ENCODE data around the gene CPED1. TPM values are rescaled to one million over a fixed set of nuclear protein-coding genes. Genes with fewer than 3 reads are reported as not detected.

CPED1 gene
- polyA plus RNA-seq, 2 donors = 0.29 to 1.3 TPM

DNA sequence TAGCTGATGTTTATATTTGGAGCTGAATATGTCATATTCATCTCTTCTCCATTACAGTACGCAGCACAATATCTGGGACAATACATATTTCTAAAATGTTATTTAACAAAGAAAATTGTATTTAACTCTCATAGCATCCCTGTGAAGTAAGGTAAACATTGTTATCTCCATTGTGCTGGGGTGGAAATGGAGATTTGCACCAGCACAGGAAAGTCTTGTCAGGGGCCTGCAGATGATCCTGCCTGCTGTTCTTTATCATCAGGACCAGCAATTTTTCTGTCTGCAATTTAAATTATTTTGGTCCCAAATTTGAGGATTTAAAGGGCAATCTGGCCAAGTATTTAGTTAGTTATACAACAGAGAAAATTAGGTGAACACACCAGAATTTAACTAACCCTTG is 144.4 kb downstream of the CPED1 start:
- H3K27ac ChIP-seq (ENCODE audit: low read depth in 2 of 2, low read length in 1 of 2) = no peak overlapping the region
- H3K4me3 ChIP-seq (ENCODE audit: low read depth in 1 of 2, low read length in 2 of 2) = no peak overlapping the region
- no peaks in the 10 kb centered on the region for H3K4me1 ChIP-seq (ENCODE audit: control insufficient read depth in 2 of 2, insufficient read depth in 2 of 2, low read length in 1 of 2)
- H3K27me3 ChIP-seq (ENCODE audit: control insufficient read depth in 1 of 2, insufficient read depth in 2 of 2, low read length in 2 of 2) = no peaks in the 10 kb centered on the region
- H3K36me3 ChIP-seq (ENCODE audit: control insufficient read depth in 2 of 2, insufficient read depth in 2 of 2, low read length in 1 of 2) = no peaks in the 10 kb centered on the region
- H3K9me3 ChIP-seq (ENCODE audit: control insufficient read depth in 2 of 2, insufficient read depth in 1 of 2, low read depth in 1 of 2, low read length in 1 of 2) = no peaks in the 10 kb centered on the region
- WGBS, 2 donors = 0% methylated on average over 1 of the region's 1 CpG

DNA sequence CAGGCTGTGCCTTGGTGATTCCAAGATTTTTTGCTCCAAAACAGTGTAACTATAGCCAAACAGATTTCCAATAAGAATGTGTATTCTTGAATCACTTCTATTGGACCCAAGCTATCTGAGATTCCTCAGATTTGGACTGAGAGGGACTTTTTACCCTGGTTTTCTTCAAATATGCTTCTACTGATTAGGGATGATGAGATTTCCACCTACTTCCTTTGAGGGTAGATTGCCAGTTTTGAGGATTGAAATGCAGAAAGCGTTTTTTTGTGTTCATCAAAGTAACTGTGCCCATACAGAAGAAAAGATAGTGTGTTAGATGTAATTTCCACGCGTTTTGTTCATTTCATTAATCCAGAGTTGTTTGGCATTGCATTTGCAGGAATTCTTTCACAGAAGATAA is 144.9 kb downstream of the CPED1 start:
- Histone ChIP-seq H3K4me3 (ENCODE audit: low read depth in 1 of 2, low read length in 2 of 2) (no peak overlapping the region), H3K9me3 (ENCODE audit: control insufficient read depth in 2 of 2, insufficient read depth in 1 of 2, low read depth in 1 of 2, low read length in 1 of 2) (no peaks in the 10 kb centered on the region), H3K27me3 (ENCODE audit: control insufficient read depth in 1 of 2, insufficient read depth in 2 of 2, low read length in 2 of 2) (no peaks in the 10 kb centered on the region), H3K36me3 (ENCODE audit: control insufficient read depth in 2 of 2, insufficient read depth in 2 of 2, low read length in 1 of 2) (no peaks in the 10 kb centered on the region), H3K27ac (ENCODE audit: low read depth in 2 of 2, low read length in 1 of 2) (no peak overlapping the region), H3K4me1 (ENCODE audit: control insufficient read depth in 2 of 2, insufficient read depth in 2 of 2, low read length in 1 of 2) (no peaks in the 10 kb centered on the region)
- WGBS, 2 donors = 89 to 91% methylated on average over 3 of the region's 3 CpGs

DNA sequence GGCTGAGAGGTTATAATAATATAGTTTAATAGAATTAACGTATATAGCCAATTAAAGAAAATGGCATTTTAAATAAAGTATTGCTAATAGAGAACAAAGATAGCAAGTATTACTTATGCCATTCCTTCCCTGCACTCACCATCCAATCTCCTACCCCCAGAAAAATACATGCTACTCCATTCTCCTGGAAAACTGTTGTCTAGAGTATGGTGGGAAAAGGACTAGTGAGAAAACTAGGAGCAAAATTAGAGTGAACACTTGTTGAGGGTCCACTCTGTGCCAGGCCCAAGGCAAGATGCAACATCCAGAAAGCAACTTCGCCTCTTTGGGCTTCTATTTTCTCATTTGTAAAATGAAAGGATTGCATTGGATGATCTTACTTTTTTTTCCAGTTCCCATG is 149.1 kb downstream of the CPED1 start:
- H3K4me1 ChIP-seq (ENCODE audit: control insufficient read depth in 2 of 2, insufficient read depth in 2 of 2, low read length in 1 of 2) = no peaks in the 10 kb centered on the region
- H3K9me3 ChIP-seq (ENCODE audit: control insufficient read depth in 2 of 2, insufficient read depth in 1 of 2, low read depth in 1 of 2, low read length in 1 of 2) = no peaks in the 10 kb centered on the region
- 90 to 93% methylated on average over 2 of the region's 2 CpGs for WGBS, 2 donors
- H3K4me3 ChIP-seq (ENCODE audit: low read depth in 1 of 2, low read length in 2 of 2) = no peak overlapping the region
- H3K27ac ChIP-seq (ENCODE audit: low read depth in 2 of 2, low read length in 1 of 2) = no peak overlapping the region
- H3K27me3 ChIP-seq (ENCODE audit: control insufficient read depth in 1 of 2, insufficient read depth in 2 of 2, low read length in 2 of 2) = no peaks in the 10 kb centered on the region
- H3K36me3 ChIP-seq (ENCODE audit: control insufficient read depth in 2 of 2, insufficient read depth in 2 of 2, low read length in 1 of 2) = no peaks in the 10 kb centered on the region

DNA sequence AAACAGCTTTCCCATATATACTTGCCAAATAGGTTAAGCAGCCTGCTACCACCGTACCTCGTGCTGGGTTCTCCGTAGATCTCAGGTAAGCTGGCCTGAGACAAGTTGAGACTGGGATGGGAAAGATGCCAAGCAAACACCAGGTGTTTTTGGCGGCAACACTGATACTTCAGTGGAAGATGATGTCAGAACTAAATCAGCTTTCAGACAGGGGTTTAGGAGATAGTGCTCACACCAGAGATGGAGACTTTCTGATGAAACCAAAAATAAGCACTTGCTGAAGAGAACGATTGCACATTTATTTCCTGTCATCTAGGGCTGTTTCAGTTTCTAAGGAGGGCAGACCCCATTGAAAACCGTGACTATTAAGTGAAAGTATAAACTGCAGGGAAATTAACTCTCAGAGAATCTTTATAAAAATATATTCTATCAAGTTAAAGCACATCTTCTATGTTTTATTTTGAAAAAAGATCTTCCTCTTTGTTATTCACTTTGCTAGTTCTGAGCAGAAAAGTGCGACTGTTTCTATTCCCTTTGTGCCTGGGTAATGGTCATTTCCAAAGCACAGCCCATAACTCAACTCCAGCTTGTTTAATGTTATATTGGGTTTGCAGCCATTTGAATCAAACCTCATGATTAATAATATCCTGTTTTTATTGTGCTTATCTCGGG is 149.9 kb downstream of the CPED1 start:
- no peaks in the 10 kb centered on the region for H3K9me3 ChIP-seq (ENCODE audit: control insufficient read depth in 2 of 2, insufficient read depth in 1 of 2, low read depth in 1 of 2, low read length in 1 of 2)
- H3K4me3 ChIP-seq (ENCODE audit: low read depth in 1 of 2, low read length in 2 of 2) = no peak overlapping the region
- H3K27me3 ChIP-seq (ENCODE audit: control insufficient read depth in 1 of 2, insufficient read depth in 2 of 2, low read length in 2 of 2) = no peaks in the 10 kb centered on the region
- WGBS, 2 donors = 43 to 50% methylated on average over 8 of the region's 8 CpGs
- no peaks in the 10 kb centered on the region for H3K36me3 ChIP-seq (ENCODE audit: control insufficient read depth in 2 of 2, insufficient read depth in 2 of 2, low read length in 1 of 2)
- H3K4me1 ChIP-seq (ENCODE audit: control insufficient read depth in 2 of 2, insufficient read depth in 2 of 2, low read length in 1 of 2) = no peaks in the 10 kb centered on the region
- H3K27ac ChIP-seq (ENCODE audit: low read depth in 2 of 2, low read length in 1 of 2) = no peak overlapping the region

DNA sequence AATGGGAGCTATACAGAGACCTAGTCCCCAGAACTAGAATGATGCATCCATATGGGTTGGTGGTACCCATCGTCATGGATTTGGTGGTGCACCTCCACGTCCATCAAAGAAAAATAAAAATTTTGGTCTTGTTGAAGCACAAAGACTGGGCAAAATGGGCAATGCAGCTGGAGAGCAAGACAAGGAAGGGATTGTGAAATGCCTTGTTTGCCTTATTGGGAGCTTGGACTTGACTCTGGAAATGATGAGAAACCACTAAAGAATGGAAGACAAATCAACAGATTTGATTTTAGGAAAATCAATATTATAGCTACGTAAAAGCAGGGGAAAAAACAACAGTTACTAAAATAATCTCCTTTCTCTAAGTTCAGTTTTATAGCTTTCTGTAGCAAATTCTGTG is 150.9 kb downstream of the CPED1 start:
- Histone ChIP-seq H3K36me3 (ENCODE audit: control insufficient read depth in 2 of 2, insufficient read depth in 2 of 2, low read length in 1 of 2) (no peaks in the 10 kb centered on the region), H3K4me3 (ENCODE audit: low read depth in 1 of 2, low read length in 2 of 2) (no peak overlapping the region), H3K9me3 (ENCODE audit: control insufficient read depth in 2 of 2, insufficient read depth in 1 of 2, low read depth in 1 of 2, low read length in 1 of 2) (no peaks in the 10 kb centered on the region), H3K27me3 (ENCODE audit: control insufficient read depth in 1 of 2, insufficient read depth in 2 of 2, low read length in 2 of 2) (no peaks in the 10 kb centered on the region), H3K4me1 (ENCODE audit: control insufficient read depth in 2 of 2, insufficient read depth in 2 of 2, low read length in 1 of 2) (no peaks in the 10 kb centered on the region), H3K27ac (ENCODE audit: low read depth in 2 of 2, low read length in 1 of 2) (no peak overlapping the region)
- 85 to 93% methylated on average over 3 of the region's 3 CpGs for WGBS, 2 donors

DNA sequence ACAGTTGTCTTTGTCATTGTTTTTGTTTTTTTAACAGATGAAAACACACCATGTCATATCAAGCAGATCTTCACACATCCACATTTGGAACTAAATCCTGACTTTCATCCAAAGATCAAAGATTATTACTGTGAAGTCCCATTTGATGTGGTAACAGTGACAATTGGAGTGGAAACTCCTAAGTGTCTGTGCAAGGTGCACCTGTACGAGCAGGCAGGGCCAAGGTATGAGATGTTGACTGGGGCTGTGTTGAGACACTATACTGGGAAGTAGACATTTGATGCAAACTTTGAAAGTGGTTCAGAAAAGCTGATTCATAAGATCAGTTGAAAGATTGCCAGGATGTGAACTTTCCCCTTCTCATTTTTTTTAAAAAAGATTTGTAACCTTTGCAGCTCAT is 152.3 kb downstream of the CPED1 start:
- no peaks in the 10 kb centered on the region for H3K36me3 ChIP-seq (ENCODE audit: control insufficient read depth in 2 of 2, insufficient read depth in 2 of 2, low read length in 1 of 2)
- no peaks in the 10 kb centered on the region for H3K4me1 ChIP-seq (ENCODE audit: control insufficient read depth in 2 of 2, insufficient read depth in 2 of 2, low read length in 1 of 2)
- no peak overlapping the region for H3K27ac ChIP-seq (ENCODE audit: low read depth in 2 of 2, low read length in 1 of 2)
- H3K27me3 ChIP-seq (ENCODE audit: control insufficient read depth in 1 of 2, insufficient read depth in 2 of 2, low read length in 2 of 2) = no peaks in the 10 kb centered on the region
- 44 to 74% methylated on average over 1 of the region's 1 CpG for WGBS, 2 donors
- H3K9me3 ChIP-seq (ENCODE audit: control insufficient read depth in 2 of 2, insufficient read depth in 1 of 2, low read depth in 1 of 2, low read length in 1 of 2) = no peaks in the 10 kb centered on the region
- H3K4me3 ChIP-seq (ENCODE audit: low read depth in 1 of 2, low read length in 2 of 2) = no peak overlapping the region

DNA sequence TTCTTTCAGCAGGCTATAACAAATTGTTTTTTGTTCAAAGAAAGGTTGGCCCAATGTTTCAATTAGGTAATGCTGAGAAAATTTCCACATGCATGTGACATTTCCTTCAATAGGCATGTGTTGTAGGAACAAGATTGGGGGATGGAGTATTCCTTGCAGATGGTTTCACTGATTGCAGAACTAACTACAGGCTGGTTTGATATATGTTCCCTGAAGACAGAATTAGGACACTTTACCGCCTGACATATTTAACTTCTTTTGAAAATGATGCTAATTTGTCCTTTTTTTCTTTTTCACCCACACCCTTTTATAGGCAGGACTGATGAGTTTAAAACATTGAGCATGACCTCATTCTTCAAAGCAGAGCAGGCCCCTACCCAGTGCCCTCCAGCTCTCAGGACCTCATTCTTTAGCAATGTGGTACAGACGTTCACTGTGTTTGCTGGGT is 163.3 kb downstream of the CPED1 start:
- Histone ChIP-seq H3K9me3 (ENCODE audit: control insufficient read depth in 2 of 2, insufficient read depth in 1 of 2, low read depth in 1 of 2, low read length in 1 of 2) (no peaks in the 10 kb centered on the region), H3K36me3 (ENCODE audit: control insufficient read depth in 2 of 2, insufficient read depth in 2 of 2, low read length in 1 of 2) (no peaks in the 10 kb centered on the region), H3K4me3 (ENCODE audit: low read depth in 1 of 2, low read length in 2 of 2) (no peak overlapping the region), H3K4me1 (ENCODE audit: control insufficient read depth in 2 of 2, insufficient read depth in 2 of 2, low read length in 1 of 2) (no peaks in the 10 kb centered on the region), H3K27me3 (ENCODE audit: control insufficient read depth in 1 of 2, insufficient read depth in 2 of 2, low read length in 2 of 2) (no peaks in the 10 kb centered on the region), H3K27ac (ENCODE audit: low read depth in 2 of 2, low read length in 1 of 2) (no peak overlapping the region)
- WGBS, 2 donors = 69 to 71% methylated on average over 2 of the region's 2 CpGs

DNA sequence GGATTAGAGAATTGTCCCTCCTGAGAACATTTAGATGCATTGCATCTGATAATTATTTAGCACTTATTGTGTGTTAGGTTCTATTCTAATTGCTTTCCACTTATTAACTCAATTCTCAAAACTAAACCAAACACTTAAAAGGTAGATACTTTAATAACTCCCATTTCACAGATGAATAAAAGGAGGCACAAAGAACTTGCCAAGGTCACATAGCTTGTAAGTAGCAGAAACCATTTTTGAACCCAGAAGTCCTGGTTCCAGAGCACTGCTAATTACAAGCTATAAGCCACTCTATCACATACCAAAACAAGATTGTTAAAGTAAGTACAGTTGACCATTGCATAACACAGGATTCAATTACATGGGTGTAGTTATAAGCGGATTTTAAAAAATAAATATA is 164.9 kb downstream of the CPED1 start:
- Histone ChIP-seq H3K27ac (ENCODE audit: low read depth in 2 of 2, low read length in 1 of 2) (no peak overlapping the region), H3K4me3 (ENCODE audit: low read depth in 1 of 2, low read length in 2 of 2) (no peak overlapping the region), H3K9me3 (ENCODE audit: control insufficient read depth in 2 of 2, insufficient read depth in 1 of 2, low read depth in 1 of 2, low read length in 1 of 2) (no peaks in the 10 kb centered on the region), H3K36me3 (ENCODE audit: control insufficient read depth in 2 of 2, insufficient read depth in 2 of 2, low read length in 1 of 2) (no peaks in the 10 kb centered on the region), H3K4me1 (ENCODE audit: control insufficient read depth in 2 of 2, insufficient read depth in 2 of 2, low read length in 1 of 2) (no peaks in the 10 kb centered on the region), H3K27me3 (ENCODE audit: control insufficient read depth in 1 of 2, insufficient read depth in 2 of 2, low read length in 2 of 2) (no peaks in the 10 kb centered on the region)
- WGBS, 2 donors = 92 to 98% methylated on average over 1 of the region's 1 CpG

DNA sequence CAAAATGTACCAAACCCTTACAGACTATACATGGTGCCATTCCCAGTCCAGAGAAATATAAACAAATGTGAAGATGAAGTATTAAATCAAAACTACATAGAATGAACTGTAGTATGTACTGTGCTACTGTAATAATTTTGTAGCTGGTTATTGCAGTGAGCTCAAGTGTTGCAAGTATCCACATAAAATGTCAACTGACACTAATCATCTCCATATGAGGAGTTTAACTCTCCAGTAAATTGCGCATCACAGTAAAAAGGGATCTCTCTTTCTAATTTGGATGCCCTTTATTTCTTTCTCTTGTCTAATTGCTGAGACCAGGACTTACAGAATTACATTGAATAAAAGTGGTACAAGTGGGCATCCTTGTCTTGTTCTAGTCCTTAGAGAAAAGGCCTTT is 165.5 kb downstream of the CPED1 start:
- Histone ChIP-seq H3K27me3 (ENCODE audit: control insufficient read depth in 1 of 2, insufficient read depth in 2 of 2, low read length in 2 of 2) (no peaks in the 10 kb centered on the region), H3K9me3 (ENCODE audit: control insufficient read depth in 2 of 2, insufficient read depth in 1 of 2, low read depth in 1 of 2, low read length in 1 of 2) (no peaks in the 10 kb centered on the region), H3K4me3 (ENCODE audit: low read depth in 1 of 2, low read length in 2 of 2) (no peak overlapping the region), H3K27ac (ENCODE audit: low read depth in 2 of 2, low read length in 1 of 2) (no peak overlapping the region), H3K36me3 (ENCODE audit: control insufficient read depth in 2 of 2, insufficient read depth in 2 of 2, low read length in 1 of 2) (no peaks in the 10 kb centered on the region), H3K4me1 (ENCODE audit: control insufficient read depth in 2 of 2, insufficient read depth in 2 of 2, low read length in 1 of 2) (no peaks in the 10 kb centered on the region)
- 100% methylated on average over 1 of the region's 1 CpG for WGBS, 2 donors

DNA sequence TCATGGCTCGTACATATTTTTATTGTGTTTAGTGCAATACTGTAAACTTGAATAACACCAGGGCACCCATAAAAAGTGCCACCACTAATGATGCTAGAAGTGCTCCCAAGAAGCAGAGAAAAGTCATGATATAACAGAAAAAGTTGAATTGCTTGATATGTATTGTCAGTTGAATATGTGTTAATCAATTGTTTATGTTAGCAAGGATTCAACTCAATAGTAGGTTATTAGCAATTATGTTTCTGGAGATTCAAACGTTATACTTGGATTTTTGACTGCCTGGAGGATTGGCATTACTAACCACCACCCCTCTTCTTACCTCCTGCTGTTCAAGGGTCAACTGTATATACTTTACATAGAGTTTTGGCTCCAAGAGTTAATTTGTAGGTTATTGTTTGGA is 168.3 kb downstream of the CPED1 start:
- 60 to 61% methylated on average over 2 of the region's 2 CpGs for WGBS, 2 donors
- Histone ChIP-seq H3K4me3 (ENCODE audit: low read depth in 1 of 2, low read length in 2 of 2) (no peak overlapping the region), H3K36me3 (ENCODE audit: control insufficient read depth in 2 of 2, insufficient read depth in 2 of 2, low read length in 1 of 2) (no peaks in the 10 kb centered on the region), H3K27me3 (ENCODE audit: control insufficient read depth in 1 of 2, insufficient read depth in 2 of 2, low read length in 2 of 2) (no peaks in the 10 kb centered on the region), H3K4me1 (ENCODE audit: control insufficient read depth in 2 of 2, insufficient read depth in 2 of 2, low read length in 1 of 2) (no peaks in the 10 kb centered on the region), H3K27ac (ENCODE audit: low read depth in 2 of 2, low read length in 1 of 2) (no peak overlapping the region), H3K9me3 (ENCODE audit: control insufficient read depth in 2 of 2, insufficient read depth in 1 of 2, low read depth in 1 of 2, low read length in 1 of 2) (no peaks in the 10 kb centered on the region)

All from esophagus (tissue), 2 donors.